Measurements from ENCODE around the gene LY6G5C. TPM values are rescaled to one million over a fixed set of nuclear protein-coding genes. Genes with fewer than 3 reads are reported as not detected.
A peak's percentile ranks its signal among the peaks of the same experiment; 100 is the strongest.

LY6G5C gene
- total and polyA plus RNA-seq, 2 of the 13 experiments (the other 11 are each of a cell fraction or from before 2014, with no cell fraction given): 0.33 to 0.55 TPM

- Histone ChIP-seq H3K27ac (ENCODE audit: extremely low read length, insufficient read depth, low read length) (no peak overlapping the region), H4K20me1 (ENCODE audit: insufficient read depth, low read length) (no peaks in the 10 kb centered on the region), H3K4me1 (ENCODE audit: insufficient read depth, low read length) (peaks cover 26% of the 10 kb centered on the region), H3K27me3 (ENCODE audit: control insufficient read depth in 1 of 2, insufficient read depth in 2 of 2, low read length in 2 of 2) (no peaks in the 10 kb centered on the region), H3K9me3 (ENCODE audit: low read length) (no peaks in the 10 kb centered on the region), H3K4me3 (replicated peaks in 1 of 3; ENCODE audit: insufficient read depth in 1 of 3, low read depth in 2 of 3, low read length in 3 of 3) (no peak overlapping the region), H3K9ac (ENCODE audit: insufficient read depth, low read depth, low read length) (no peak overlapping the region), H3K36me3 (replicated peaks in 1 of 2; ENCODE audit: control insufficient read depth in 1 of 2, insufficient read depth in 2 of 2, low read length in 2 of 2) (peaks cover under 1% of the 10 kb centered on the region in 2 experiments; a peak in 2 of 5 replicates), H2AFZ (ENCODE audit: low read length) (no peak overlapping the region), H3K4me2 (ENCODE audit: low read depth, low read length) (peak overlapping the region; percentile 63; the same call in 1 of the 2 replicates), H3K79me2 (ENCODE audit: insufficient read depth, low read length) (no peaks in the 10 kb centered on the region)
- DNase-seq (ENCODE audit: low spot score): no peak
- CTCF ChIA-PET (ENCODE audit: low intra/inter-chr PET ratio, low total read pairs): interaction anchor here (0.7 to 3.9 kb wide), 8 partner anchors 9 to 436 kb away, joined by 3 to 30 read pairs (median 3); partner anchors contain the start of gene DDAH2
- POLR2A ChIA-PET: interaction anchor here (0.6 to 1.9 kb wide), 4 partner anchors 10 to 168 kb away, joined by 4 to 5 read pairs (median 4); partner anchors contain the start of genes ABHD16A and HSPA1B
- intact Hi-C loops (cut with micrococcal nuclease; ENCODE audit: unreplicated experiment) (loop anchor here (2.0 to 5.0 kb wide), 3 partner anchors 22 to 142 kb away; partner anchors contain the start of genes ABHD16A and LY6G6D), in situ Hi-C loops (cut with HindIII; ENCODE audit: extremely low pct_ligation_motif_present, low pct_unique_long_range_greater_than_20kb) (loop anchor here (5.0 kb wide), 1 partner anchor 86 kb away; no protein-coding TSS in a partner anchor)
- no peak for FAIRE-seq
- ATAC-seq: peak; percentile 4
- WGBS (ENCODE audit: low lambda C conversion rate): 96% methylated on average over 40 of the region's 40 CpGs
- no TSS peak for BruUV-seq (replicated peaks)
- TF ChIP-seq ZIK1 (CRISPR knock-in tag; IDR thresholded peaks at IDR 0.05; ENCODE audit: borderline replicate concordance, low read depth) (no peak), ZNF576 (CRISPR knock-in tag; IDR thresholded peaks at IDR 0.05) (0 out of 2 replicates have a peak, but pooled peaks have one; percentile 6), TFE3 (CRISPR knock-in tag; IDR thresholded peaks at IDR 0.05) (no peak), FOXM1 (CRISPR knock-in tag; IDR thresholded peaks at IDR 0.05) (no peak), POGZ (CRISPR knock-in tag; IDR thresholded peaks at IDR 0.05) (no peak), ZBTB38 (CRISPR knock-in tag; IDR thresholded peaks at IDR 0.05) (peak; percentile 14; the same call in 1 of the 2 replicates), NR2F2 (IDR thresholded peaks at IDR 0.05; ENCODE audit: borderline replicate concordance, low read depth) (no peak), ZNF709 (CRISPR knock-in tag; IDR thresholded peaks at IDR 0.05) (no peak), KDM3A (CRISPR knock-in tag; IDR thresholded peaks at IDR 0.05; ENCODE audit: low read depth) (0 out of 2 replicates have a peak, but pooled peaks have one; percentile 3), GABPB1 (CRISPR knock-in tag; IDR thresholded peaks at IDR 0.05) (peak; percentile 13; the same call in 1 of the 2 replicates), ZSCAN25 (CRISPR knock-in tag; IDR thresholded peaks at IDR 0.05) (no peak), ZNF749 (CRISPR knock-in tag; IDR thresholded peaks at IDR 0.05; ENCODE audit: borderline replicate concordance) (no peak), HDAC6 (IDR thresholded peaks at IDR 0.05; ENCODE audit: low read depth, low read length) (no peak), AGO2 (optimal IDR thresholded peaks at IDR 0.05; ENCODE audit: low read depth, low read length) (peak; percentile 40), ZNF281 (CRISPR knock-in tag; IDR thresholded peaks at IDR 0.05; ENCODE audit: borderline replicate concordance) (no peak), HNF1B (CRISPR knock-in tag; IDR thresholded peaks at IDR 0.05) (no peak), ZNF782 (CRISPR knock-in tag; IDR thresholded peaks at IDR 0.05; ENCODE audit: borderline replicate concordance) (peak; percentile 16; the same call in 1 of the 2 replicates), PCBP1 (IDR thresholded peaks at IDR 0.05; ENCODE audit: borderline replicate concordance, low read depth, low read length) (0 out of 2 replicates have a peak, but pooled peaks have one; percentile 31)
Observed at GRCh38 chr6:31681135-31681671, 336 bp upstream of the LY6G5C start.
